EL (cell line): Measurements from ENCODE around the gene ANXA6.

Experiments used
- DNase-seq: peaks from one replicate; pipeline ENCODE4 v3.0.0-alpha.2; 2016

ANXA6 gene

DNA sequence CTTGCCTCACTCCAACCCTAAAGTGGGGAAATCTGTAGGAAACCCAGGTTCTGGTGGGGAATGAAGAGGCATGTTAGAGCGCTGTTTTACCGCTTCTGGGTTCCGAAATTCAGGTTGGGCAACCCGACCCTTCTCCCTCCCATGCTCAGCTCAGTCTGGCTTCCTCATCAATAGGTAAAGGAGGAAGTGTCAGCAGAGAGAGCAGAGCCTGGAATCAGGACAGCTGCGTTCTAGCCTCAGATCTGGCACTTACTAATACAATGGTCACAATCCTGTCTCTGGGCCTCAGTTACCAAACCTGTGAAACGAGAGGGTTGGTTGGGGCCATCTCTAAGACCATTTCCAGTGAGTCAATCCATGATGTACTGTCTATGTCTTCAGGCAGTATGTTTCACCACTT, 60.5 kb downstream of the ANXA6 start:
- no peak for DNase-seq

DNA sequence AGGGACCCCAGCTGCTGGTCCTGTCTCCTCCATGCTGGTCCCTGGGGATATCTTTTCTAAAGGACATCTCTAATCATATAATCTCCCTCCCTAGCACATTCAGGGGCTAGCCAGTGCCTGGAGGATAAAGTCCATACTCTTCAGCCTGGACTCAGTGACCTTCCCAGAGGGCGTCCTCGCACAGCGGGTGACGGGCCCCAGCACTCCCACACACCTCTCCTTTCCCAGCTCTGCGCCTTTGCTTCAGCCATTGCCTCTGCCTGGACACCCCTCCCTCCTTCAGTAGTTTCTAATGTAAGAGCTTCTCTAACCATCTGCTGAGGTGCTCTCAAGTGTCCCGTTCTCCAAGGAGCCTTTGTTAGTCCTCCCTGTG, 61.6 kb downstream of the ANXA6 start:
- DNase-seq = no peak

DNA sequence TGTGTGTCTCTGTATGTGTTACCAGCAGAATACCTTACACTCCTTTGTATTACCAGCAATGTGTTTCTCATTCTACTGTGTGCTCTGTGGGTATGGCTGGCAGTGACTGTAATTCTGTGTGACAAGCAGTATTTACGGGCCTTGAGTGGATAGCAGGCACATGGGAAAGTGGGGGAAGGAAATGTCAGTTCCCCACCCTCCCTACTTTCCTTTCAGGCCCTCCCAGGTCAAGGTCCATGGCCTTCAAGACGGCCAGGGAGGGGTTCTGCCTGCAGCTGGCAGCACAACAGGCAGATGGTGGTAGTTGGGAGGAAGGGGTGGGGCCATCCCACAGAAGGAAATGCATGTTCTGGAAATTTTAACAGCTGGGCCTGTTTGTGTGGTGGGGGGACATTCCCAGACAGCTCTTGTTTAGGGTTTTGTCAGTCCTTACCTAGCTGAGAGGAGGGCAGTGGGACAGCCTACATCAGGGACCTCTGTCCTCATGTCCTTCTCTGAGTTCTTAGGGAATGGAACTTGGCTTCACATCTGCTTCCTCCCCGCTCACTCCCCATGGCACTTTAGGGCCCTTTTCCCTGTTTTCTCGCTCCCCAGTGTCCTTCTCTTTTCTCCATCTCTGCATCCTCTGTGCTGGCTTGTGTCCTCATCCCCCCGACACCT, 62.1 kb downstream of the ANXA6 start:
- DNase-seq = peak; percentile 26

DNA sequence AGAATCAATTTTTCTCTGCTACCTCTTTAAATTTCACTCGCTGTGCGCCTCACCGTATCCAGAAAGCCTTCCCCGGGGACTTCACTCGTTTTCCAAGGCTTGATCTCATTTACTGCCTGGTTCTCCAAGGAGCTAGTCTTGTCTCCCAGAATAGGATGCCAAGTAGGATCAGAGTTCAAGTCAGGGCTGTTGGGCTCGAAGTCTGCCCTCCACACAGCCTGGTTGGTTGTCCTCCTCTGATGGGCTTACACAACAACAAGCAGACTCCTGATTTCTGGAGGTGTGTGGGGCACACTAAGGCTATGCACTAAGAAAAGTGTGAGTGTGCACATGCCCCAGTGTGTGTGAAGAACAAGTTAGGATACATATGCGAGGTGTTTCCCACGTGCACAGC, 62.7 kb downstream of the ANXA6 start:
- no peak for DNase-seq

DNA sequence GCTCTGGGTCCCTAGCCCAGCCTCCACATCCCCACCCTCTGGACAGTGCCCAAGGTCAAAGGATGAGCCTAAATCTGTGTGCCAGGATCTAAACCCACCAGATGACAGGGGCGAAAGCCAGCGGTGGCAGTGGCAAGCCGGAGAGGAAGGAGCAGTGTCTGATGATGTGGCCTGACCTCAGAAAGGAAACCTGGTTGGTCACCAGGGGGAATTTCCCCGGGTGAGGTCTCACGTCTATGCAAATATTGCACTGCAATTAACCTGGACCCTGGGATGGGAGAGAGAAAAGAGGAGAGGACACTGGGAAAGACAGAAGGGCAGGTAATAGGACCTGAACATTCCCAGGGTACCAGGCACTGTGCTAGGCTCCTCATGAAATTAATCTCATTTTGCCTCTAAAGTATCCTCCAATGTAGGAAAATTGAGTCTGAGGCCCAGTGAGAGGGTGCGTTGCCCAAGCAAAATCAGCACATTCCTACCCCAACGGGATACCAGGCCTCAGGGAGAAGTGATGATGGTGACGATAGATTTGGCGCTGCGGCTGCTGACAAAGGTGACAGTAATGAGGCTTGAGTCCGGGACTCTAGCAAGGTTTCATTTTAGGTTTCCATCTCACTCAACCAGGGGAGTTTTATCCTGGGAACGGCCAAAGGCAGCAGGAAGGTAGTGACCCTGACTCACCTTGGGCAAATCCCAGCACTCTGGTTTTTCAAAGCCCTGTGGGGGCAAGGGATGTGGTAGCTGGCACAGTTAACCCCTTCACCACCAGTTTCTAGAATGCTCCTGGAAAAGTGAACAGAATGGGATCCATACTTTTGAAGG, 63.3 kb downstream of the ANXA6 start:
- peak; percentile 66 for DNase-seq

DNA sequence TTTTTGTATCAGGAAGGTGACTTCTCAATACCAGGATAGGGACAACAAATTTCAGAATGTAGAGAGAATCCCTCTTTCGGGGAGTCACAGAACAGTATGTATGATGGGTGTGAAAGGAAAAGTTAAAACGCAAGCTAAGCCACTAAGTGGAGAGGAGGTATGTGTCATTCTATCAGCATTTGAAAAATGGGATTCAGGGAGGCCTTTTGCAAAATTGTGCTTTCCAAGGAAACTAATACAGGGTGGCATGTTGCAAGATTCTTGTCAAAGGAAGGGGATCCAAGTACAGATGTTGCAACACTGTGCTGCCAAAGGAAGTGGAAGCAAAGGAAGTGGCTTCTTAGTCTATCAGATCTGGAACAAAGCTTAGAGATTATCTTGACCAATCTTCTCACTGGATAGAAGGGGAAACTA, 64.1 kb downstream of the ANXA6 start:
- peak; percentile 98 for DNase-seq

DNA sequence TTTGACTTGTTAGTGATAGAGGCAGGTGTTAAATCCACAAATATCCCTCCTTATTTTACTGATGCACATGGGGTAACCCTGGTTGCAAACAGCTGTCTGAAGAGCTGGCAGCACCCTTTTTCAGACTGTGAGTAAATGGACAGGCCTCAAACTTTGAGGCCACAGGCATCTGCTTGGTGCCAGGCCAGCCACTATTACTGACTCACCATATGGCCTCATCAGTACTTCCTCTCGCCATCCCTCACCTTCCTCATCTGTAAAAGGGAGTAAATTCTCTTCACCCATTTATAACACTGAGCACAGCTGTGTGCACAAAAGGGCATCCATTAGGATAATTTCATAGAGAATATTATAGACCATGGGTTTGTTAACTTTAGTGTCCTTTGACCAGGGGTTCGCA, 64.8 kb downstream of the ANXA6 start:
- peak; percentile 89 for DNase-seq

DNA sequence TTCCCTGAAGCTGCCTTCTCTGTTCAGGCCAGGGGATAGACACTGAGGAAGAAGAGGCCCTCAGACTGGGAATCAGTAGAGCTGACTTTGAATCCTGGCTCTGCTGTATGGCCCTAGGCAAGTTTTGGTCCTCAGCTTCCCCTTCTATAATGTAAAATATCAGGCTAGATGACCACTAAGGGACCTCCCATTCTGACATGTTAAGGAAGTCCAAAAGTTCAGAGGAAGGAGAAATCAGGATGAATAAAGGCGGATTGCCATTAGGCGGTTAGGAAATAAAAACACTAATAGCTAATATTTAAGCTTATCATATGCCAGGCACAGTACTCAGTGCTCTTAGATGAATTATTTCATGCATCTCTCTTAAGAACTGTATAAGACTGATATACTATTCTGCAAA, 67.9 kb downstream of the ANXA6 start:
- DNase-seq = no peak

DNA sequence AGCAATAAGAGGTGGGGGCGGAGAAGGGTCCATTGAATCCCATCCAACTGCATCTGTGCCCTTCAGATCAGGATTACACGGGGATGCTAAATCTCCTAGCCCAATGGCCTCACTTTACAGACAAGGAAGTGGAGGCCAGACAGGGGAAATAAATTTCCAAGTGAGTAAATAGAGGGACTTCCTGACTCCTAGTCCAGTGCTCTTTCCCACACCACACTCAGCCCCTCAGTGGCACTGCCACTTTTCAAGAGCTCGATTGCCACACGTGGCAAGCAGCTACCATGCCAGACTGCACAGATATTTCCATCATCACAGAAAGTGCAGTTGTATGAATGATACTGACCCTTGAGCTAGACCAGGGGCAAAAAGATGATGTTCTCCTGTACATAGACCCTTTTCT, 68.6 kb downstream of the ANXA6 start:
- no peak for DNase-seq

DNA sequence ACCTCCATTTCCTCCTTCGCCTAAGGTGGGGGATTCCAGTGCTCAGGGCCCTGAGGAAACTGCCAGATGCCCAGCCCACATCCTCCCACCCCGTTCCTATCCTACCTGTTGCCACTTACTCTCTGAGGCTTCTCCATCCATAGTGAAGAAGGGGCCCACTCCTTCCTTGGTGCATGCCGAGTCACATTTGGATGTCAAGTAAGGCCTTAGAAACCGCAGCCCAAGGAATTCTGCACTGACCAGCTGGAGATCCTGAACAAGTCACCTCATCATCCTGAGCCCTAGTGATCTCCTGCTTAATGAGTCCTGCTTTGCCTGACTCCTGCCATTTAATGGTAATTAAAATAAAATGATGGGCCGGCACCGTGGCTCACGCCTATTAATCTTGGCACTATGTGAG, 70.1 kb downstream of the ANXA6 start:
- DNase-seq = no peak

DNA sequence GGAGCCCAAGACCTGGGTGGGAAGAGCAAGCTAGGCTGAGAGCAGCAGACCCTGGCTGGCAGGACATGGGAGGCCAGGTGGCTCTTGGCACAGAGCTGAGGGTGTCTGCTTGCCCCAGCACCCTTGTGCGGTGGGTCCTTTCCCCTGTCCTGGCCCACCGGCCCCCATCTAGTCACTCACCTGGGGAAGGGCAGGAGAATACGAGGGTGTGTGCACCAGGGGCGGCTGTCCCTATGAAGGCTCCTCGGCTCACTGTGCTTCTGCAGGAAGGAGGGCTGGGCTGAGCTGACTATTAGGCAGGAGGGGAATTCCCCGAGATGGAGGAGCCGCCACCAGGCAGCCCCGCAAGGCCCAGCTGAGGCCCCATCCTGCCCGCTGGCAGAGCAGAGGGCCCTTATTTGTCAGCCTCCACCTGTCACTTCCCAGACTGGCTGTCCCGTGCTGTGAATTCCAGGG, 70.6 kb downstream of the ANXA6 start:
- no peak for DNase-seq

DNA sequence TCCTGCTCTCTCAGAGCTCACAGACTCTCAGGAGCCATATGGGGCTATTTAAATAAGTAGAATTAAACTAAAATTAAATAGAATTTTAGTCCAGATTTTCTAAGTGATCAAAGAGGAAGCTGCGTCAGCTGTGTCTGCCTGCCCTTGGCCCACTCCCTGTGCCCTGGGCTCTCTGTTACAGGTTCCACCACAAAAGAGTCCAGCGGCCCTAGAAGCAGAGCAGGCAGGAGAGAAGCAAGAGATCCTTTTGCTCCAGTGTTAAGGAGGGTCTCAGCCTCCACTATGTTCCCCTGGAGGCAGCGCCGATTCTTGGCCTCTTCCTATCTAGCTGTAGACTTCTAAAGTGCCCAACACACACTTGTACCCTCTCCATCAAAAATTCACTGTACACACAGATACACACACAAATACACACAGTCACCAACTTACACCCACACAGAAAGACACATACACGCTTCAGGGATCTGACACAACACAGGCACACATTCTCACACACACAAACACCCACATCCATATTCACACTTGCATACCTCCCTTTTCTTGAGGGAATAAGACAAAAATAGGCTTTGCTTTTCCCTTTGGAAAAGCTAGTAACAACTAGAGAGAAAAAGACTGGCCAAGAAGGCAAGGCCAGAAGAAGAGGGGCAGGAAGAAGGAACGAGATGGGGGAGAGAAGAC, 71.2 kb downstream of the ANXA6 start:
- DNase-seq = no peak

DNA sequence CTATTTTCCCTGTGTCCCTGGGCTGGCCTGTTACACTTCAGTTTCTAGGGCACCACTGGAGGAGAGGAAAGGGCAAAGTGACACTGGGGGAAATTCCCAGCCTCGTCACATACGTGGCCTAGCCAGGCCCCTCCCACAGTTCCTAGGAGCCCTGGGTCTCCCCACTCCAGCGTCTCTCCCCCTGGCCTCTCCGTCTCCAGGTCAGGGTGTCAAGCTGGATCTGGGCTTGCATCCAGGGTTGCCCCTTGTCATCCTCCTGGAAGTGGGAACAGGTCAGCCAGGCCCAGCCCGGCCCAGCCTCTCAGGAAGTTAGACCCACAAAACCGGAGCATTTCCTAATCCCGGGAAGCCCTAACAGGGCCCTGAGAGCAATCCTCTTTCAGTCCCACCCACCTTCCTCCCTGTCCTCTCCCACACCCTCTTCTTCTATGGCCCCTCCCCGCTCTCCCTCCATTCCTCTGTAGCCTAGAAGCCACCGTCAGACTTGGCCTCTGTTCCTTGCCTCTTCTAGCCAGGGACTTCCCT, 72.0 kb downstream of the ANXA6 start:
- peak; percentile 53 for DNase-seq

DNA sequence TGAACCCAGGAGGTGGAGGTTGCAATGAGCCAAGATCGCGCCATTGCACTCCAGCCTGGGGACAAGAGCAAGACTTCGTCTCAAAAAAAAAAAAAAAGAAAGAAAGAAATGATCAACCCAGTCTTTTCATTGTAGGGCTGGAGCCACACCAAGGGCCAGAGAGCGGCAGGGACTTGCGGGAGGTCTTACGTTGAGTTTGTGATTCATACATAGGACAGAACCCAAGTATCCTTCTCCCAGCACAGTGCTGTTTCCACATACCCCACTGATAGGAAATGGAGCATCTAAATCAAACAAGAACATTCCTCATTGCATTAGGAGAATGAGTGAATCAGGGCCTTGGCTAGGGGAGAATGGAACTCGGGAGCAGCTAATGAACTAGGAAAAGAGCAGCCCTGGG, 73.2 kb downstream of the ANXA6 start:
- no peak for DNase-seq

DNA sequence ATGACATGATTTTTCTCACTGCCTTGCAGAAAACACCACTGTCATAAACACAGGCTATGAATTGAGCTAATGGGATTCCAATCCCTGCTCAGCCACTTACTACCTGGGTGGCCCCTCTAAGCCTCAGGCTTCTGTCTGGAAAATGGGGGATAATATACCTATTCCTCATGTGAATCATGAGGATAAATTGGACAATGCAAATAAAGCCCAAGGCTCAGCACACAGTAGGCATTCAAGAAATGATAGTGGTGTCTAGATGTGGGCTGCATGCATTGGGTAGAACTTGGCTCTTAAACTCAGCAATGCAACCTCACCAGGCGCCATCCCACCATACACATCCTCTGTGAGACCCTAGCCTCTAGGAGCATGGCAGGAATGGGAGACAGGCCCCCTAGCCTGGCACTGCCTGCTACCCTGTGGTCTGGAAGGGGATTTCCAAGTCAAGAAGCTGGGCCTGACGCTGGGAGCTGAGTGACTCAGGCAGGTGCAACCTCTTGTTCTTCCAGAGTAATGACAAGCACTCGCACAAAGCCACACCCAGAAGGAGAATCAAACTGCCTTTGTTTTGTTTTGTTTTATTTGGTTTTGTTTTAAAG, 74.4 kb downstream of the ANXA6 start:
- DNase-seq = peak; percentile 41

DNA sequence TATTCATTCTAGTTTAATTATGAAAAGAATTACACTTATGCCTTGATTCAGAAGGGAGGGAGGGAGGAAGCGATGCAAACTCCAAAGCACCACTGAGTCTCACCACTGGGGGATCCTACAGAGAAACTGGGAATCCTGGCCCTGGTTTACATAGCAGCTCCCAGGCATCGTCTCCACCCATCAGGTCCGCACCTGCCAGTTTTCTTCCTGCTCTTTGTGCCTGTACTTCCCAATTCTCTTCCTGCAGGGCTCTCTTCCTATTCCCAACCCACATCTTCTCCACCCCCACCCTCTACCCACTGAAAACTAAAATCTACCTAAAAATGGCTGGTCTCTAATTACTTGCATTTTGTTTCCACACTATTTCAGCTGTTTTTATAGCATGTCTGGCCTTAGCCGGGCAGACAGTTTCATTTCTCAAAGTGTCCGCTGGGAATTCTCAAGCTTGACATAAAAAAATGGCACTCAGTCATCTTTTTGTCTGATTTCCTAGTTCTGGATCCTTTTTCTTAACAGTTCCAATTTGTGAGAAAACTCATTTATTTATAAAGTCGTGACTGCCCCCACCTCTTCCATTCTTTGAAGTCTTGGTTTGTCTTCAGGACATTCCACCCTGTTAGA, 75.2 kb downstream of the ANXA6 start:
- peak; percentile 39 for DNase-seq

DNA sequence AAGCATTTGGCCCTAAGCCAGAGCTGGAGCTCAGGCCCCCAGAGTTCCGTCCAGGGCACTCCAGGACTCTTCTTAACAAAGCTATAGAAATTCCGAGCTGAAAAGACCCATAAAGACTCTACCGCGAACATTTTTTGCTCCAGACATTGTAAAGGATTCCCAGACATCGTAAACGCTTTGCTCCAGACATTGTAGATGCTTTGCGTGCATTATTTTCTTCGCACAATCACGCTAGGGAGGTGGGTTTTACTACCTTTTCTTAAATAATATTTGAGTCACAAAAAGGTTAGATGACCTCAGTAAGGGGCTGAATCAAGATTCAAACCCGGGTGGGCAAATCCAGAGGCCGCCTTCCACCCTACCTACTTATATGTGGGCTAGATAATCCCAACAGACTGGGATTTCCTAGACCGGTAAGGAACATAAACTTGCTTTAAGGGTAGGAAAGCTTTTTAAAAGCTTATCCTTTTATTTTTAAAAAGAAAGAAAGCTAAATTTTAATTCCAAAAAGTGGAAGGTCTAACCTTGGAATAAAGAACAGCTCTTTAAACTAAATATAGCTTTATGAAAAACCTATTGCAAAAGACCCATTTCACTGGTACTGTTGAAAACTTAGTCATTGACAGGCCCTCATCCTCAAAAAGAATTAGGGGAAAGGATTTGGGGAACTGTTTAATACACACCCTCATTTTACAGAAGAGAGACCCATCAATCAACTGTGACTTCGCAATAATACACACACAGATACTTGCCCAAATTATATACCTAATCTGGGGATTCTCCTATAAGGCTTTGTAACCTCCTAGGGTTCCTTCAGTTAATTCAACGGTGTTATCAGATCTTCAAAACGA, 75.9 kb downstream of the ANXA6 start:
- DNase-seq = no peak

DNA sequence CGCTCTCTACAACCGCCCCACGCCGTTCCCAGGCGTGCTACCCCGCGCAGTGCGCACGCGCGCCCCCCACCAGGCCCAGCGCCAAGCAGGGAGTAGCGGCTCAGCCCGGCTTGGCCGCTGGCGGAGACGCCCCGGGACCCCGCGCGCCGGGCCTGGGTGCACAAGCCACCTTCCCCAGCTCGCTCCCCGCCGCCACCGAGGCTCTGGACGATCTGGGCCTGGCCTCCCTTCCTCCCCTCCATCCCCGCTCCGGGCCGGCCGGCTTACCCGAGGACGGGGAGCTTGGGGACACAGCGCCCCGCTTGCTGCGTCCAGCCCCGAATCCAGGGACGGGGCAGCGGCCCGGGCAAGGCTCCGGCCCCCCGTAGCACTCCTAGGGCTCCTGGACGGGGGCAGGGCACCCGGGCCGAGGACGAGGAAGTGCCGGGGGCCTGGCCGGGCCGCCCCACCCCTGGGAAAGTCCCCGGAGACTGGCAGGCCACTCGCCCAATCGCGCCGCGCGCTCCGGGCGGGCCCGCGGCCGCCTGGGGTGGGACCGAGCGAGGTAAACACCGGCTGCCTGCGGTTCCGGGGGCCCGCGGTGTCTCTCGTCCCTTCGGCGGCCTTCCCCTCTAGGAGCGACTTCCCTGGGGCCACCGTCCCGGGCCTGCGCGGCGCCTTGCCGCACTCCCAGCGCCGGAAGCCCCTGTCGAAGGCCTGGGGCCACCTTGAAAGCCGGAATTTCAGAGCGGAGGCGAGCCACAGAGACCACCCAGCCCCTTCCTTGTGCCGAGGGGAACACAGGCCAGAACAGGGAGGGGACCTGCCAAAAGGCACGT, 76.8 kb downstream of the ANXA6 start, which contains the start of gene TNIP1:
TNIP1 (minus strand) TSS at position 422 of the 818 bp plus-strand sequence. CDS start 15,939 bp downstream, outside the sequence.
- DNase-seq = peak; percentile 93

DNA sequence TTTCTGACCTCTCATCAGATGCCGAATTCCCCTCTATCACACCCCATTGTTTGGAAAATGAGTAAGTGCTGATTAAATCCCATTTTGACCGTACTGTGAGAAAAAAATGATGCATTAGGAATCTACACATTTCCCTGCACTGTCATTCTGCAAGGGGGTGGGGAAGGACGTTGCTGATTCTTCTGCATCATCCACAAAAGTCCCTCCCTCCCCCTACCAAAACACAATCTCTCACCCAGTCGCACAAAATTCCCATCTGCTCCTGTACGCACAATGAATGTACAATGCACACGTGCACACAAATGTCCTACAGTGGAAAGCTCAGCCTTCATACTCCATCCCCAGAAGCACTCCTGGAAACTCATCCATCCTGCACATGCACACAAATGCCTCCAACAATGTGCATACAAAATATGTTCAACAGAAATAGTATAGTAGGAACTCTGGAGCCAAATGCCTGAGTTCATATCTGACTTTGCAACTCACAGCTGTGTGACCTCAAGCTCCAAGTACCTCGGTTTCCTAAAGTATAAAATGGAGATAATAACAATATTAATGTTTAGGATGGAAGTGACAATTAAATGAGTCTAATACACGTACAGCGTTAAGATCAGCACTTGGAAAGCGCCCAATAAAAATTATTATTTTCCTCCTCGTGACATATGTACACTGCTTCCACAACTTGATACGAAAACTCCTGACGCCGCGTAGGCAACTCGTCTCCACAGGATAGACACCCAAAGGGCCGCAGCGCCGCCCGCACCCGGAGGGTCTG, 77.6 kb downstream of the ANXA6 start:
- DNase-seq = peak; percentile 85
